Putamen (tissue), 1 donor: ENCODE data around the gene DIO1.

ENCODE experiments used
- DNase-seq: peaks from one replicate; pipeline ENCODE4 v3.0.0-alpha.2; 2016; ENCODE audit warnings: low spot score

Gene DIO1

DNA sequence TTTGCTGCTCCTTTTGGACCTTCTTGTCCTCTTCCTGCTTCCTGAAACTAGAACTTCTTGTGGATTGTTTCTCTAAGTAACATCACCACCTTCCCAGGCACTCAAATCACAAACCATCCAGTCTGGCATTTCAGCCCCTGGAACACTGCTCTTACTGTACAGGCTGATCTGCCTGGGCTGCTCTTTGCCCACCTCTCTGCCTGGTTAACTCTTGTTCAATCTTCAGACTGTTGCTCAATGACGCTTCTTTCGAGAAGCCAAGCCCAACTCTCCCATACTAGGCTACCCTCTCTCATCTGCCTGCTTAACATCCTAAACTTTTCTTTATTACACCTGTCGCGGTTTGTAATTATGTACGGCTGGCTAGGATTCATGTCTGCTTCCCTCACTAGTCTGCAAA, 657 bp downstream of the DIO1 start:
- no peak for DNase-seq

DNA sequence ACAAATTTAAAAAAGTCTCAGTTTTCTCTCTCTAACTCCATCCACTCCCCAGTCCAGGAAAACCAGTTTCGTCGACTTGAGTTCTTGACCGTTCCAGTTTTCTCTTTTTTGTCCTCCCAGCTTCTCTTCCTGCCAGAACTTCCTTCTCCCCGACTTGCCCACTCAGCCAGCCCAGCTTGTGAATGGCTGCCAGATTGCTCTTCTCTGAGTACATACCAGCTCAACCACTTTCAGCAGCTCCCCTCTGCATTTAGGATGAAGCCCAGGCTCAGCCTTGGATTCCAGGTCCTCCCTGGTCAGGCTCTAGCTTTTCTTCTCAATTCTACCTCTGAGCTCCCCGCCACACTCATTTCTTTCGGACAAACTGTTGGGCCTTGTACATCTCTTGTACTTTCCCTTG, 1.4 kb downstream of the DIO1 start:
- DNase-seq: no peak

GRCh38 chr1:53896635-53897229, 2.7 kb downstream of the DIO1 start:
- no peak for DNase-seq

GRCh38 chr1:53899206-53899628, 5.2 kb downstream of the DIO1 start:
- no peak for DNase-seq

- no peak for DNase-seq
These were observed 5.7 kb downstream of the DIO1 start for GRCh38 chr1:53899708-53900107.

DNA sequence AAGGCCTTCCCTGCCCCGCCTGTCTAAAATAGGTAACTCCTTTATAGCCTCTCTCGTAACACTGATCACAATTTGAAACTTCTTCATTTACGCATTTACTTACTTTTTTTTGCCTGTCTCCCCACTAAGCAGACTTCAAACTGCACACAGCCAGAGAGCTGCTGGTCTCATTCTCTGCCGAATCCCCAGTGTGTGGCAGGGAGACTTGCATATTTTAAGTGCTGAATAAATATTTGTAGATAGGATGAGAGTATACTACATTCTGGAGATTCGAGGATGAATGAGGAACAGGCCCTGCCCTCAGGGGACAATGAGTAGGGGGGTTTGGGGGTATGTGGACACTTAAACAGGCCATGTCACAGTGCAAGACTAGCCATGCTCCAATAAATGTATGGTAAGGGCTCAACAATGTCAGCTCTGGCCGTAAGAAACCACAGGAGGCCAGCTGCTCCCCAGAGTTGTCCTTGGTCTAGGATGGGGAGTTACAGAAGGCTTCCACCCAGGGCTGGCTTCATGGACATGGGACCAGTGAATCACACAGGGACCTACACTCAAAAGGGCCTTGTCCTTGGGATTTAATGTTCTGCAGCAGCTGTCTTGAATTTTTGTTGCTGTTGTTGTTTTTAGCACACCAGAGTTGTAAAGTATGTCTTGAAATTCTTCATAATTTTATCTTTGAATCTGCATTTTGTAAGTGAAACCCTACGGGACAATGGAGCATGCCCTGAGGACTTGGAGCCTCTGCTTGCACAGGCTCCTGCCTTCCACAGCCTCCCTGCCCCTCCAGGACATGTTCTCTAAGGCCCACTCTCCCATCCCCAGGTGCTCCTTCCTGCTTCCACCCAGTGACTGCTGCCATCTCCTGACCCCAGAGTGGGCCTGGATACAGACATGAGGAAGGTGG, 8.5 kb downstream of the DIO1 start:
- DNase-seq: no peak

DNA sequence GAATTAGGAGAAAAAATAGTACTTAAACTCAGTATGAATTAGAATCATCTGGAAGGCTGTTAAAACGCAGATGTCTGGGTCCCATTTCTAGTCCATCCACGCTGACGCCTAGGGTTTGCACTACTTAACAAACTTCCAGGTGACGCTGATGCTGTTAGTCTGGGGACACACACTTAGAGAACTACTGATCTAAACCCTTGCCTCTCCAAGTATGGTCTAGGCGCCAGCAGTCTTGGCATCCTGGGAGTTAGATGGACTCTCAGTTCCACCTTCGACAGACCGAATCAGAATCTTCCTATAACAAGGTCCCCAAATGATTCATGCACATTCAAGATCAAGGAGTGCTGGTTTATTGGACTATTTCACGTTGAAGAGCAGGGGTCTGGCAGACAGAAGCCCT, 11.5 kb downstream of the DIO1 start:
- DNase-seq: no peak

DNA sequence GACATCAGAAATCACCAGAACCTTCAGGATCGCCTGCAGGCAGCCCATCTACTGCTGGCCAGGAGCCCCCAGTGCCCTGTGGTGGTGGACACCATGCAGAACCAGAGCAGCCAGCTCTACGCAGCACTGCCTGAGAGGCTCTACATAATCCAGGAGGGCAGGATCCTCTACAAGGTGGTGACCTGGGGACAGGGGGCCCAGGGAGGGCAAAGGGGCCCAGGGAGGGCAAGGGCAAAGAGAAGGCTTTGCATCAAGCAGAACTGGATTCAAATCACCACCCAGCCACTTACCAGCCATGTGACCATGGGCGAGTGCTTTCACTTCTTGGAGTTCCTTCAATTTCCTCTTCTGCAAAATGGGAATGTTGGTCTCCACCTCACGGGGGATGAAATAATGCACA, 12.1 kb downstream of the DIO1 start:
- DNase-seq: no peak

GRCh38 chr1:53909946-53910345, 16.0 kb downstream of the DIO1 start:
- no peak for DNase-seq

GRCh38 chr1:53911442-53911841, 17.5 kb downstream of the DIO1 start:
- DNase-seq: no peak

DNA sequence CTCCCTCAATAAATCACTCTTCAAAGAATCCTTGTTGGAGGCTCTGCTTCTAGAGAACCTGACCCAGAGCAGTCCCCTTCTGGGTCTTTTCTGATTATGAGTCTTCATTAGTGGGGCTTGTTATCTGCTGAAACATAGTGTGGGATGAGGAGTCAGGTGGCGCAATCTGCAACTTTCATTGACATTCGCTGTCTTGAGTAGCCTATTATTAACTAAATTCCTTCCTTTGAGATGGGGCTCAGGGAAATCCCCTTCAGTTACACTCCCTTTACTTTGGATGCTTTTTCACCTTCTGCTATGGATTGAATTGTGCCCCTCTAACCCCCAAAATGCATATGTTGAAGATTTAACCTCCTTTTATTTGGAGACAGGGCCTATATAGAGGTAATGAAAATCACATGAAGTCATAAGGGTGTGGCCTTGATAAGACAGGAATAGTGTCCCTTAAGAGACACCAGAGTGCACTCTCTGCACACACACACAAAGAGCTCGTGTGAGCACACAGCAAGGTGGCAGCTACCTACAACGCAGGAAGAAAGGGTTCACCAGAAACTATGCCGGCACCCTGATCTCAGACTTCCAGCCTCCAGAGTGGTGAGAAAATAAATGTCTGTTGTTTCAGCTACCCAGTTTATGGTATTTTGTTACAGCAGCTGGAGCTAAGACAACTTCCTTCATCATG, 19.5 kb downstream of the DIO1 start:
- DNase-seq: peak; percentile 33

DNA sequence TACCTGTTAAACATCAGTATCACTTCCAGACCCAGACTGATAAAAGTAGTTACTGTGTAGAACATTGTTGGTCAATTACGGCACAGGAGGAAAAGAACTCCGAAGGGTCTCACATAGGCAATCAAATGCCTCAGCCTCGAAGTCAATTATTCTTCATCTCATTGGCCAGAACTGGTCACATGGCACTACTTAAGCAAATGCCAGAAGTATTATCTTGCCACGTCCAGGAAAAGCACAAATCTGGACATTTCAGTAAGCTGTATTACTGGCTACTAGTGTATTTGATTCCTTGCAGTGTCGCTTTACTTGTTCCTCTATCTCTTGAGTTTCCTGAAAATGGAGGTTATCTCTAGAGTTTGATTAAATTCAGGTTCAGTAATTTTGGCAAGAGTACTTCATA, 24.4 kb downstream of the DIO1 start:
- DNase-seq: no peak

GRCh38 chr1:53919675-53920066, 25.7 kb downstream of the DIO1 start:
- no peak for DNase-seq

- DNase-seq: no peak
These were observed 33.4 kb downstream of the DIO1 start for GRCh38 chr1:53927376-53927881.

DNA sequence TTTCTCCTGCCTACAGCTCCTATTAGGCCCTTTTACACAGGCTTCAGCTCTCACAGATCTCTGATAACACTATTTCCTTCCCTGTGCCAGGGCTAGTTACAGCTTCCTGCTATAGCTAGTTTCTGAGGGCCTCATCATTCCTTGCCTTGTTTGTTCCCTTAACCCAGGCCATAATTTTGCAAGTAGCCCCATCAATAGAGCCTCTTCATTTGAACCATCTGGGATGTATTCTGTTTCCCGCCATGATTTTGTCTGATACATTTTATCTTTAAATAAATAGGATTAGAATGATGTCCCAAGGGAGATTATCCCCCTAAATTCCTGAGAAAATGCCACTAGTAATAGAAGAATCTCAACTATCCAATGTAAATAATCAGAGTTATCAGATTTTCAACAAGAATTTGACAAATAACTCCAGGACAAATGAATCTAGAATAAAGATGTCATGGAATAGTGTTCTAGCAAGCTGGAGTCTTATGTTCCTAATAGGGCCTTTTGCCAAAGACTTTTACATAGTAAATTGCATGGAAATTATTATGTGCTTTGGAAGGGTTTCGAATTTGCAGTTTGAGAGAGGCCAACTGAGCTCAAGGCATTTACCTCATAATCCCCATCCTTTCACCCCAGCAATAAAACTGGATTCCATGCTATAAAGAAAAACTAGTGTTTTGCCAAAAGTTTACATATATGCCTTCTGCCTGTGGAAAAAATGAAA, 35.4 kb downstream of the DIO1 start:
- DNase-seq: no peak

- DNase-seq: no peak
These were observed 36.9 kb downstream of the DIO1 start for GRCh38 chr1:53930932-53931331.

DNA sequence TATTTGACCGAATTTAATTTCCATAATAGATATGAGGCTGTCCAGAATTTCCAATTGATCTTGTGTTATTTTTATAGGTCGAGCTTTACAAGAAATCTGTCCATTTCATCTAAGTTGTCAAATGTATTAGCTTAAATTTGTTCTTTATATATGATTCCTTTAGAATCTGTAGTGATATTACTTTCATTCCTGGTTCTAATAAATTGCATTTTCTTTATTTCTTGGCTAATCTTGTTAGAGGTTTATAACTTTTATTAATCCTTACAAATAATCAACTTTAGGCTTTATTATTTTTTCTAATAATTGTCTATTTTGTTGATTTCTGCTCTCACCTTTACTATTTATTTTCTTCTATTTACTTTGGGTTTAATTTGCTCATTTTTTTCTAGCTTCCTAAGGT, 37.5 kb downstream of the DIO1 start:
- DNase-seq: no peak

DNA sequence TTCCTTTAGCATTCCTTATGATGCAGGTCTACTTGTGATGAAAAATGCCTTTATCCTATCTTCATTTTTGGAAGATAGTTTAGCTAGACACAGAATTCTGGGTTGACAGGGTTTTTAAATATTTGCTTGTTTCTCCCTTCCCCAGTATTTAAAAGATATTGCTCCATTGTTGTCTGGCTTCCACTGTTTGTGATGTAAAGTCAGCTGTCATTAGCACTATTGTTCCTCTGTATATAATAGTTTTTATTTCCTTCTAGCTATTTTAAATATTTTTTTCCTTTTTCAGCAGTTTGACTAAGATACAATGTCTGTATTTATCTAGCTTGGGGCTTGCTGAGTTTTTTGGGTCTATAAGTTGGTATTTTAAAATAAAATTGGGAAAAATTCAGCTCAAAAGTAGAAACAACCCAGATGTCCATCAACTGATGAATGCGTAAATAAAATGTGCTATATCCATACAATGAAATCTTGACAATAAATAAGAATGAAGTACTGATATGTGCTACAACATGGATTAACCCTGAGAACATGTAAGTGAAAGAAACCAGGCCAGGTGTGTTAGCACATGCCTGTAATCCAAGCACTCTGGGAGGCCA, 40.3 kb downstream of the DIO1 start:
- DNase-seq: no peak

DNA sequence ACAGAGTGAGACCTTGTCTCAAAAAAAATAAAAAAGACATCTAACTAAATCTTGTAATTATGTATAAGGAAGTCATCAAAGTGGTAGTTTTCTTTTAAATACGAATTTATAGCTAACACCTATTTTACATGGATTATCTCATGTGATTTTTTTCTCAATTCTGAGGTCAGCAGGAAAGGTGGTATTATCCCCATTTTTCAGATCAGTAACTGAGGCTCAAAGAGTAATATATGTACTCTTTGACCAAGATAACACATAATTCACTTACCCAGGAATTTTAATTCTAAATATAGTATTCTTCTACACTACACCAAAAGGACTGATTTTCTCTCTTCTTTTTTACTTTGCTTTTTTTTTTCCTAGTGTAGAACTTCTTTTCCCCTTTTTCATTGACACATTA, 42.4 kb downstream of the DIO1 start:
- DNase-seq: no peak

GRCh38 chr1:53938136-53938830, 44.3 kb downstream of the DIO1 start:
- no peak for DNase-seq
